Upper lobe of right lung (tissue), 1 donor: ENCODE data around the gene DSC2. TPM values are rescaled to one million over a fixed set of nuclear protein-coding genes. Genes with fewer than 3 reads are reported as not detected.

Experiments
- ATAC-seq: fragments of 200-7000 bp; cut with Tn5 transposase; one replicate; pipeline ENCODE4 v1.9.1; 2020; ENCODE audit warnings: mild to moderate bottlenecking, moderate library complexity
- DNase-seq: peaks from one replicate; pipeline ENCODE4 v3.0.0-alpha.2; 2020
- H3K27ac ChIP-seq: fragments of 200-600 bp; one replicate; pipeline ENCODE4 v1.8.0; 2022
- H3K27me3 ChIP-seq: fragments of 200-600 bp; one replicate; pipeline ENCODE4 v1.8.0; 2022; ENCODE audit warnings: mild to moderate bottlenecking
- H3K36me3 ChIP-seq: fragments of 200-600 bp; one replicate; pipeline ENCODE4 v1.8.0; 2022
- H3K4me1 ChIP-seq: fragments of 200-600 bp; one replicate; pipeline ENCODE4 v1.8.0; 2022
- H3K4me3 ChIP-seq: fragments of 200-600 bp; one replicate; pipeline ENCODE4 v1.8.0; 2022; ENCODE audit warnings: mild to moderate bottlenecking
- H3K9me3 ChIP-seq: fragments of 200-600 bp; one replicate; pipeline ENCODE4 v1.8.0; 2022
- intact Hi-C: fragments of 100-400 bp; cut with DNase I; formaldehyde crosslinking; loops from one replicate; pipeline ENCODE4 v1.11.0; 2022
- long read RNA-seq: library from polyadenylated mRNA; unstranded; transcript quantifications from one replicate; pipeline ENCODE4 v2.0.0, GENCODE V29; 2021
- total RNA-seq: library from RNA; stranded (reverse); fragmentation: NEBNext Ultra II Directional; extraction: Animal tissue kit (Norgen Biotek cat#: 25700); gene quantifications from one replicate; pipeline ENCODE4 v1.2.1, GENCODE V29; 2021
- TF ChIP-seq, protein P1 (sequence below): fragments of 200-600 bp; IDR thresholded peaks from one replicate; pipeline ENCODE4 v1.8.0; 2022; ENCODE audit warnings: antibody characterized with exemption
- donor health status: DM: no; HTN: yes; CAD: no; lungs with severe emphysema.

DSC2 gene
- 17.2 TPM for total RNA-seq
- long read RNA-seq, full-length matches to known transcripts, result 27 of 44 reads
- long read RNA-seq, partial matches to known transcripts, result 14 of 44 reads
- long read RNA-seq, other reads (novel, unspliced or antisense), result 3 of 44 reads

DNA sequence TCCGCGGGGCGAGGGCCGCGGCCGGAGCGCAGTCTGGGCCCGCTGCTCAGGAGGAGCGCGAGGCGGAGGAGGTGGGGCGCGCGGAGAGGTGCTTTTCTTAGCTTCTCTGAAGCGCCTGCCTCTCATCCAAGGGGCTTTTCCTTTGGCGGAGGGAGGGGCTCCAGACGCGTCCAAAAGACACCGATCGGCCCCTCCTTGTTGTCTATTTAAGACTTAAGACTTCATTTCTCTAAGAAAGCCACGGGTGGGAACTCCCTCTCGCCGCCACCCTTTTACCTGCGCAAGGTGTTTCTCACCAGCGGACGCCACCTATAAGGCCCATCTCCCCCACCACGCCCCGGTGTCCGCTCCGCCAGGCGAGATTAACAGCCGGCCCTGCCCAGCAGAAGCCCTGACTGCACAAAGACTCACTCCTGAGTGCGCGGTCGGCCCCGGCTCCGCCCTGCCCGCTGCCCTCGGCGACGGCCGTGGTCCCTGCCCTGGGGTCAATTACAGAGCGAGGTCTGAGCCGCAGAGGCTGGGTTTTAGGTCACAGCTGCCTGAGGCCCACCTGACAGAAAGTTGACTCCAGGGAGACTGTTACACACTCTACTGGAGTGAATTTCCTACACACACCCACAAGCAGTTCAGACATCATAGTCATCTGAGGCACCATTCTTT, at the start of gene DSC2:
DSC2 (minus strand) TSS at position 397 of the 660 bp plus-strand sequence. CDS start 450 bp downstream, outside the sequence.
- intact Hi-C loops, result no loop called here
- peak within 1 kb of the TSS; percentile 85 for H3K27ac ChIP-seq

DNA sequence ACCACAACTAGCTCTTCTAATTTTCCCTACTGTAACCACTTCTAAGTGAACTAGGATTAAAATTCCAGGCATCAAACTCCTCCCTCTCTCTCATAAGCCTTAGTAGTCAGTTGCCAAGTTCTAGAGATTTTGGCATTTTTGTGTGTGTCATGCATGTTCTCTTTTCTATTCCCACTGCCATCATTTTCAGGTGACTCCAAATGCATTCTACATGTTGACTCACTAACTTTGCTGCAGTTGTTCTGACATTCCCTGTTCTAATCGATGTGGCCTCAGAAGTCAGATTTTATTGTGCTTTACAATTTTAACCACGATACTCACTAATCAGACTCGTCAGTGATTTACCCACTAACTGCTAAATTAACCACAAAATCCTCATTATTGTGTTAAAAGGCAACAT, 47.1 kb upstream of the DSC2 start:
- no peaks in the 10 kb centered on the region for H3K27me3 ChIP-seq
- H3K27ac ChIP-seq, result no peak overlapping the region
- TF ChIP-seq, protein P1, sequence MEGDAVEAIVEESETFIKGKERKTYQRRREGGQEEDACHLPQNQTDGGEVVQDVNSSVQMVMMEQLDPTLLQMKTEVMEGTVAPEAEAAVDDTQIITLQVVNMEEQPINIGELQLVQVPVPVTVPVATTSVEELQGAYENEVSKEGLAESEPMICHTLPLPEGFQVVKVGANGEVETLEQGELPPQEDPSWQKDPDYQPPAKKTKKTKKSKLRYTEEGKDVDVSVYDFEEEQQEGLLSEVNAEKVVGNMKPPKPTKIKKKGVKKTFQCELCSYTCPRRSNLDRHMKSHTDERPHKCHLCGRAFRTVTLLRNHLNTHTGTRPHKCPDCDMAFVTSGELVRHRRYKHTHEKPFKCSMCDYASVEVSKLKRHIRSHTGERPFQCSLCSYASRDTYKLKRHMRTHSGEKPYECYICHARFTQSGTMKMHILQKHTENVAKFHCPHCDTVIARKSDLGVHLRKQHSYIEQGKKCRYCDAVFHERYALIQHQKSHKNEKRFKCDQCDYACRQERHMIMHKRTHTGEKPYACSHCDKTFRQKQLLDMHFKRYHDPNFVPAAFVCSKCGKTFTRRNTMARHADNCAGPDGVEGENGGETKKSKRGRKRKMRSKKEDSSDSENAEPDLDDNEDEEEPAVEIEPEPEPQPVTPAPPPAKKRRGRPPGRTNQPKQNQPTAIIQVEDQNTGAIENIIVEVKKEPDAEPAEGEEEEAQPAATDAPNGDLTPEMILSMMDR, result no peak
- no peaks in the 10 kb centered on the region for H3K4me1 ChIP-seq
- DNase-seq (no peak), ATAC-seq (no peak)
- H3K36me3 ChIP-seq, result no peaks in the 10 kb centered on the region
- no peaks in the 10 kb centered on the region for H3K9me3 ChIP-seq
- H3K4me3 ChIP-seq, result no peak overlapping the region
- intact Hi-C loops, result no loop called here

More for the DNA sequence above, at the start of gene DSC2:
- no peaks in the 10 kb centered on the region for H3K4me1 ChIP-seq
- peak within 1 kb of the TSS; percentile 57 for H3K4me3 ChIP-seq
- no peaks in the 10 kb centered on the region for H3K9me3 ChIP-seq
- peak; percentile 81 for DNase-seq
- no peaks in the 10 kb centered on the region for H3K27me3 ChIP-seq
- no peaks in the 10 kb centered on the region for H3K36me3 ChIP-seq
- TF ChIP-seq, protein P1, result no peak
- peak; percentile 72 for ATAC-seq

DNA sequence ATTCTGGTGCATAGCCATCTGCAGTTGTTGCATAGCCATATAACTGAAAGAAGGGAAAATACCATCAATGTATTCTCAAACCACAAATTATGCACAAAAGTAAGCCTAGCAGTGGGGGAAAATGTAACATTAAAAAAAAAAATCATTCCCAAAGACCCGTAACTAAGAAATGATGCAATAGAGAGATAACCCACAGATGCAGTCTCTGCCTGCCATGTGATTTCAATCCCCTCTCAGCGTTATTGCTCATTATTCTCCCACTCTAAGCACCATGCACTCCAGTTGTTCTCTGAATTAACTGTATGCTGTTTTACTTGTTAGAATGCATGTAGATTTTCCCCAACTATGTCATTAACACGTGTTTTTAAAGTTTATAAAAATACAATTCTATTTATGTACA, 46.4 kb upstream of the DSC2 start:
- H3K4me3 ChIP-seq, result no peak overlapping the region
- no peaks in the 10 kb centered on the region for H3K36me3 ChIP-seq
- H3K9me3 ChIP-seq, result no peaks in the 10 kb centered on the region
- no peak overlapping the region for H3K27ac ChIP-seq
- TF ChIP-seq, protein P1, result no peak
- no peaks in the 10 kb centered on the region for H3K27me3 ChIP-seq
- H3K4me1 ChIP-seq, result no peaks in the 10 kb centered on the region
- ATAC-seq (no peak), DNase-seq (no peak)
- intact Hi-C loops, result no loop called here

DNA sequence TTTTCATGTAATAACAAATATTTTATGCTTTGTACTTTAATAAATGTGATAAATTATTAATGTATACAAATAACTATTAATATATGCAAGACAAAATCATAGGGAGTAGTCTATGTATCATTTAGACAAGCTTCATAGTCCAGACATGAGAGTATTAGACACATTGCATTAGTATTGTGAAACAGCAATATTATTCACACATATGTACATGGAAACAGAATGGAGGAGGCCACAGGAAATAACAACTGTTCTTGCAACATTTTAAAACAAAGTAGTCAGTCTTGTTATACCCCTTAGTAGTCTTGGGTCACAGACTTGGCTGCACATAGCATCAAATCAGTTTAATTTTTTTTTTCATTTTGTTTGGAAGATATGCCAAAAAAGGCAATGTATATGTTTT, 44.6 kb upstream of the DSC2 start:
- no peak overlapping the region for H3K27ac ChIP-seq
- TF ChIP-seq, protein P1, result no peak
- H3K27me3 ChIP-seq, result no peaks in the 10 kb centered on the region
- DNase-seq (no peak), ATAC-seq (no peak)
- no peaks in the 10 kb centered on the region for H3K9me3 ChIP-seq
- no peak overlapping the region for H3K4me3 ChIP-seq
- H3K4me1 ChIP-seq, result no peaks in the 10 kb centered on the region
- H3K36me3 ChIP-seq, result no peaks in the 10 kb centered on the region
- intact Hi-C loops, result no loop called here

DNA sequence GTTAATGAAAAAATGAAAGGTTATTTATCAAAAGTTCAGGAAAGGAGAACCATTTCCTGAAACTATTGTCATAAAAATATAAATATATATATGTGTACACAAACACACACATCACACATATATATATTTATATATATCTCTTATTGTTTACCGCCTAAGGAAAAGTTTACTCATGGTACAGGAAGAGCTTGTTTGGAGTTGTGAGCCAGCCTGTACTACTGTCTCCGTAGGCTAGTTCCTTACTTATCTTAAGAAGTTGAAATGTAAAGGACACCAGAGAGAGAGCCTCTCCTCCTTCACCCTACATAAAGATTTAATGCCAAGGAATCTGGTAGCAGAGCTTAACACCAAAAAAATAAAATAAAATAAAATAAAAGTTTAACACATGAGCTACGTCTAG, 40.8 kb upstream of the DSC2 start:
- Histone ChIP-seq H3K4me1 (no peaks in the 10 kb centered on the region), H3K27me3 (no peaks in the 10 kb centered on the region), H3K27ac (no peak overlapping the region), H3K9me3 (no peaks in the 10 kb centered on the region), H3K36me3 (no peaks in the 10 kb centered on the region), H3K4me3 (no peak overlapping the region)
- TF ChIP-seq, protein P1, result no peak
- ATAC-seq, result no peak
- intact Hi-C loops, result no loop called here
- no peak for DNase-seq
